ENCODE results near the gene NCSTN. TPM values are rescaled to one million over a fixed set of nuclear protein-coding genes. Genes with fewer than 3 reads are reported as not detected.

Gene NCSTN
- total RNA-seq, 4 donors from 2014 or later = 37.2 to 64.9 (median 48.3) TPM

GRCh38 chr1:160328184-160328583, 15.0 kb upstream of the NCSTN start:
- intact Hi-C loops (cut with DNase I; ENCODE audit: low total_unique reads) = no loop called here
- TF ChIP-seq, protein P1, sequence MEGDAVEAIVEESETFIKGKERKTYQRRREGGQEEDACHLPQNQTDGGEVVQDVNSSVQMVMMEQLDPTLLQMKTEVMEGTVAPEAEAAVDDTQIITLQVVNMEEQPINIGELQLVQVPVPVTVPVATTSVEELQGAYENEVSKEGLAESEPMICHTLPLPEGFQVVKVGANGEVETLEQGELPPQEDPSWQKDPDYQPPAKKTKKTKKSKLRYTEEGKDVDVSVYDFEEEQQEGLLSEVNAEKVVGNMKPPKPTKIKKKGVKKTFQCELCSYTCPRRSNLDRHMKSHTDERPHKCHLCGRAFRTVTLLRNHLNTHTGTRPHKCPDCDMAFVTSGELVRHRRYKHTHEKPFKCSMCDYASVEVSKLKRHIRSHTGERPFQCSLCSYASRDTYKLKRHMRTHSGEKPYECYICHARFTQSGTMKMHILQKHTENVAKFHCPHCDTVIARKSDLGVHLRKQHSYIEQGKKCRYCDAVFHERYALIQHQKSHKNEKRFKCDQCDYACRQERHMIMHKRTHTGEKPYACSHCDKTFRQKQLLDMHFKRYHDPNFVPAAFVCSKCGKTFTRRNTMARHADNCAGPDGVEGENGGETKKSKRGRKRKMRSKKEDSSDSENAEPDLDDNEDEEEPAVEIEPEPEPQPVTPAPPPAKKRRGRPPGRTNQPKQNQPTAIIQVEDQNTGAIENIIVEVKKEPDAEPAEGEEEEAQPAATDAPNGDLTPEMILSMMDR (IDR thresholded peaks at IDR 0.05) = no peak
- TF ChIP-seq POLR2A (IDR thresholded peaks at IDR 0.05) = no peak
- DNase-seq (ENCODE audit: low spot score in 2 of 2) = no peak
- 81 to 85% methylated on average over 8 of the region's 8 CpGs for WGBS, 2 donors
- no peak overlapping the region for H3K4me3 ChIP-seq (ENCODE audit: low read depth, poor library complexity, severe bottlenecking)

DNA sequence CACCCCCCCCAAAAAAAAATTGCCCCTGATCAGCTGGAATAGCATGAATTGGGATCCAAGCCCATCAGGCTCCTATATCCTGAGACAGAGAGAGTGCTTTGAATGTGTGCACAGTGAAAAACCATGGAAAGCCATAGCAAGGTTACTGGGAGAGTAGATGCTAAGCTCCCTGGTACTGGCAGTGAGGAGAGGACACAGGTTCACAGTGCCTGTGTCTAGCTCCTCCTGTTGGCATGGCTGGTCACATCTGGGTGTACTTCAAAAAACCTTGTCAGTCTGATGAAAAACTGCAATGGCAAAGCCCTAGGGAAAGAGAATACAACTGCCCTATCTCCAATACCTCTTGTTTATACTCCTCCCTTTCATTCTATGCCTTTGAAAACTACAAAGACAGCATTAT, 13.1 kb upstream of the NCSTN start:
- no peak for TF ChIP-seq POLR2A (IDR thresholded peaks at IDR 0.05)
- TF ChIP-seq, protein P1 (IDR thresholded peaks at IDR 0.05) = no peak
- intact Hi-C loops (cut with DNase I; ENCODE audit: low total_unique reads) = no loop called here
- DNase-seq (ENCODE audit: low spot score in 2 of 2) = no peak
- no peak overlapping the region for H3K4me3 ChIP-seq (ENCODE audit: low read depth, poor library complexity, severe bottlenecking)

- no peak overlapping the region for H3K4me3 ChIP-seq (ENCODE audit: low read depth, poor library complexity, severe bottlenecking)
- TF ChIP-seq POLR2A (IDR thresholded peaks at IDR 0.05) = no peak
- TF ChIP-seq, protein P1 (IDR thresholded peaks at IDR 0.05) = no peak
- no peak for DNase-seq (ENCODE audit: low spot score in 2 of 2)
- intact Hi-C loops (cut with DNase I; ENCODE audit: low total_unique reads) = no loop called here
These were observed 10.7 kb upstream of the NCSTN start for GRCh38 chr1:160332516-160332915.

- TF ChIP-seq POLR2A (IDR thresholded peaks at IDR 0.05) = no peak
- TF ChIP-seq, protein P1 (IDR thresholded peaks at IDR 0.05) = no peak
- intact Hi-C loops (cut with DNase I; ENCODE audit: low total_unique reads) = no loop called here
- 77 to 79% methylated on average over 4 of the region's 4 CpGs for WGBS, 2 donors
- no peak overlapping the region for H3K4me3 ChIP-seq (ENCODE audit: low read depth, poor library complexity, severe bottlenecking)
- DNase-seq (ENCODE audit: low spot score in 2 of 2) = no peak
These were observed 4.6 kb upstream of the NCSTN start for GRCh38 chr1:160338580-160338979.

GRCh38 chr1:160340146-160340545, 3.0 kb upstream of the NCSTN start:
- no peak for TF ChIP-seq POLR2A (IDR thresholded peaks at IDR 0.05)
- TF ChIP-seq, protein P1 (IDR thresholded peaks at IDR 0.05) = no peak
- DNase-seq (ENCODE audit: low spot score in 2 of 2) = no peak
- no peak overlapping the region for H3K4me3 ChIP-seq (ENCODE audit: low read depth, poor library complexity, severe bottlenecking)
- WGBS, 2 donors = 75 to 78% methylated on average over 3 of the region's 3 CpGs
- intact Hi-C loops (cut with DNase I; ENCODE audit: low total_unique reads) = no loop called here

DNA sequence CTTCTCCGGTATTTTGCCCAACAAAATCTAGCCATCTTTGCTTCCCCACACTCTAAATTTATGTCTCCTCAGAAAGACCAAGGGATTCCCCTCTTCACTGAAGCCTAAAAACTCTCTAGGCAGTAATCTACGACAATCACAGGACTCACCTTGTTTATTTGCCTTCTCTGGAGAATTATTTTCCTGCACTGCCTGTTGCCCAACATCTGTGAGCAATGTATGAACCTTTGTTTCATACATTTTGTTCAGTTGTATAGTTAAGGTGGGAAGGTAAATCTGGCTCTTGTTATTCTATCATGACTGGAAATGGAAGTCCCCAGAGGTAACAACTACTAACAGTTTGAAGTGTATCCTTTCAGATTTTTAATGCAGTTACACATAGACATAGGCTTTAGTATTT, 2.3 kb upstream of the NCSTN start:
- H3K4me3 ChIP-seq (ENCODE audit: low read depth, poor library complexity, severe bottlenecking) = no peak overlapping the region
- TF ChIP-seq, protein P1 (IDR thresholded peaks at IDR 0.05) = no peak
- TF ChIP-seq POLR2A (IDR thresholded peaks at IDR 0.05) = no peak
- WGBS, 2 donors = 52 to 65% methylated on average over 2 of the region's 2 CpGs
- no peak for DNase-seq (ENCODE audit: low spot score in 2 of 2)
- intact Hi-C loops (cut with DNase I; ENCODE audit: low total_unique reads) = no loop called here

Measured in lower leg skin (tissue), 4 donors.